DND-41 (cell line): ENCODE measurements around the gene GMPPB.
"Not testable (repeated sequence)": the region's sequence is repeated elsewhere in the genome, so short reads cannot be mapped to it uniquely, and the experiment has no call there.

Source experiments
- CTCF ChIP-seq: IDR thresholded peaks from 2 replicates; pipeline ENCODE4 v1.5.1; 2012; ENCODE audit warnings: borderline replicate concordance, low read length, moderate library complexity, mild to moderate bottlenecking; ENCODE audit not compliant: poor library complexity, severe bottlenecking; ENCODE audit errors: extremely low read depth
- EZH2 ChIP-seq: IDR thresholded peaks from 3 replicates; pipeline ENCODE4 v1.6.1; 2012; ENCODE audit warnings: borderline replicate concordance, low read depth, mild to moderate bottlenecking, moderate library complexity, low read length, inconsistent platforms; ENCODE audit not compliant: severe bottlenecking

DNA sequence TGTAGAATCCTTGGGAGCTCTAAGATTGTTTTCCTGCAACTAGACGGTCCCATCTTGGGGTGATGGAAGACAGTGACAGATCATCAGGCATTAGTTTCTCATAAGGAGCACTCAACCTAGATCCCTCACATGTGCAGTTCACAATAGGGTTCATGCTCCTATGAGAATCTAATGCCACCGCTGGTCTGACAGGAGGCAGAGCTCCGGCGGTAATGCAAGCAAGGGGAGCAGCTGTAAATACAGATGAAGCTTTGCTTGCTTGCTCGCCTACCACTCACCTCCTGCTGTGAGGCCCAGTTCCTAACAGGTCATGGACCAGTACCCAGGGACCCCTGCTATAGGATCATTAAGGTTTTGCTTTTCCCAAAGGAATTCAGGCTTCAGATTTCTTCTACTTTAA, 25.1 kb upstream of the GMPPB start:
- TF ChIP-seq CTCF, EZH2: not testable (repeated sequence)
